ENCODE data around the gene CTSG. TPM values are rescaled to one million over a fixed set of nuclear protein-coding genes. Genes with fewer than 3 reads are reported as not detected.

The CTSG gene
- total RNA-seq, 4 donors from 2014 or later, result 0.82 TPM; not detected in 3

- TF ChIP-seq POLR2AphosphoS5 (IDR thresholded peaks at IDR 0.05), result no peak
- no peak for TF ChIP-seq POLR2A (IDR thresholded peaks at IDR 0.05)
- no peak for TF ChIP-seq CTCF (IDR thresholded peaks at IDR 0.05)
- TF ChIP-seq EP300 (IDR thresholded peaks at IDR 0.05; ENCODE audit: low read depth), result no peak
- intact Hi-C loops (cut with DNase I; ENCODE audit: low total_unique reads), result no loop called here
- WGBS, 2 donors (ENCODE audit: low coverage in 1 of 2), result 78 to 100% methylated on average over 2 of the region's 2 CpGs
- H3K27ac ChIP-seq, result no peak within 1 kb of the TSS
- H3K27me3 ChIP-seq, result no peaks in the 10 kb centered on the region
- no peaks in the 10 kb centered on the region for H3K36me3 ChIP-seq
- in situ Hi-C loops (cut with MboI; ENCODE audit: low pct_ligation_motif_present in 1 of 4, low pct_unique_long_range_greater_than_20kb in 1 of 4, low sequenced_read_pairs in 3 of 4), result no loop called here
- H3K9me3 ChIP-seq, result no peaks in the 10 kb centered on the region
- no peak for DNase-seq
- no peaks in the 10 kb centered on the region for H3K4me1 ChIP-seq
- no peak within 1 kb of the TSS for H3K4me3 ChIP-seq
Observed at GRCh38 chr14:24609655-24610344, 33.8 kb upstream of the CTSG start, which contains the start of gene GZMH. Gene GZMH, minus strand, starts transcription at chr14:24609685. Its CDS starts 72 bp downstream, at chr14:24609613.

- H3K4me3 ChIP-seq, result no peak overlapping the region
- no peaks in the 10 kb centered on the region for H3K4me1 ChIP-seq
- H3K36me3 ChIP-seq, result no peaks in the 10 kb centered on the region
- DNase-seq, result no peak
- WGBS, 2 donors (ENCODE audit: low coverage in 1 of 2), result 50 to 68% methylated on average over 1 to 8 of the region's 8 CpGs
- no peaks in the 10 kb centered on the region for H3K9me3 ChIP-seq
- no peak for TF ChIP-seq EP300 (IDR thresholded peaks at IDR 0.05; ENCODE audit: low read depth)
- TF ChIP-seq CTCF (IDR thresholded peaks at IDR 0.05), result no peak
- no peak for TF ChIP-seq POLR2AphosphoS5 (IDR thresholded peaks at IDR 0.05)
- TF ChIP-seq POLR2A (IDR thresholded peaks at IDR 0.05), result no peak
- no peaks in the 10 kb centered on the region for H3K27me3 ChIP-seq
- H3K27ac ChIP-seq, result no peak overlapping the region
- in situ Hi-C loops (cut with MboI; ENCODE audit: low pct_ligation_motif_present in 1 of 4, low pct_unique_long_range_greater_than_20kb in 1 of 4, low sequenced_read_pairs in 3 of 4) (no loop called here), intact Hi-C loops (cut with DNase I; ENCODE audit: low total_unique reads) (no loop called here)
Observed at GRCh38 chr14:24607635-24608514, 31.8 kb upstream of the CTSG start.

- in situ Hi-C loops (cut with MboI; ENCODE audit: low pct_ligation_motif_present in 1 of 4, low pct_unique_long_range_greater_than_20kb in 1 of 4, low sequenced_read_pairs in 3 of 4), result no loop called here
- intact Hi-C loops (cut with DNase I; ENCODE audit: low total_unique reads), result no loop called here
- TF ChIP-seq CTCF (IDR thresholded peaks at IDR 0.05), result no peak
- TF ChIP-seq POLR2AphosphoS5 (IDR thresholded peaks at IDR 0.05), result no peak
- TF ChIP-seq EP300 (IDR thresholded peaks at IDR 0.05; ENCODE audit: low read depth), result no peak
- no peak for TF ChIP-seq POLR2A (IDR thresholded peaks at IDR 0.05)
- Histone ChIP-seq H3K4me1 (no peaks in the 10 kb centered on the region), H3K27me3 (no peaks in the 10 kb centered on the region), H3K9me3 (no peaks in the 10 kb centered on the region), H3K36me3 (no peaks in the 10 kb centered on the region), H3K27ac (no peak overlapping the region), H3K4me3 (no peak overlapping the region)
- WGBS, 2 donors (ENCODE audit: low coverage in 1 of 2), result 69% methylated on average over 4 of the region's 4 CpGs; no CpG with 5 or more reads in 1 of the 2 donors
- DNase-seq, result no peak
Observed at GRCh38 chr14:24607081-24607480, 31.0 kb upstream of the CTSG start.

- no peaks in the 10 kb centered on the region for H3K9me3 ChIP-seq
- no peaks in the 10 kb centered on the region for H3K4me1 ChIP-seq
- TF ChIP-seq POLR2AphosphoS5 (IDR thresholded peaks at IDR 0.05), result no peak
- no peak for TF ChIP-seq POLR2A (IDR thresholded peaks at IDR 0.05)
- no peaks in the 10 kb centered on the region for H3K36me3 ChIP-seq
- 55 to 70% methylated on average over 3 of the region's 3 CpGs for WGBS, 2 donors (ENCODE audit: low coverage in 1 of 2)
- intact Hi-C loops (cut with DNase I; ENCODE audit: low total_unique reads), result no loop called here
- H3K27ac ChIP-seq, result no peak overlapping the region
- no peak overlapping the region for H3K4me3 ChIP-seq
- no peak for DNase-seq
- in situ Hi-C loops (cut with MboI; ENCODE audit: low pct_ligation_motif_present in 1 of 4, low pct_unique_long_range_greater_than_20kb in 1 of 4, low sequenced_read_pairs in 3 of 4), result no loop called here
- H3K27me3 ChIP-seq, result no peaks in the 10 kb centered on the region
Observed at GRCh38 chr14:24606297-24606696, 30.2 kb upstream of the CTSG start.

Measured in transverse colon (tissue), 4 donors.